GM12875 (cell line): ENCODE measurements around the gene CCDC70.

ENCODE experiments used
- H3K4me3 ChIP-seq: one replicate; pipeline ENCODE4 v1.5.1; 2011; ENCODE audit warnings: low read depth, low read length, control low read depth
- CTCF ChIP-seq: IDR thresholded peaks from 2 replicates; pipeline ENCODE4 v1.5.1; 2011; ENCODE audit warnings: low read depth, mild to moderate bottlenecking, control low read depth, inconsistent platforms, low read length, moderate library complexity, borderline replicate concordance; ENCODE audit not compliant: insufficient read depth

Gene CCDC70

GRCh38 chr13:51874651-51875050, 12.9 kb downstream of the CCDC70 start:
- TF ChIP-seq CTCF = no peak
- H3K4me3 ChIP-seq = no peak overlapping the region

GRCh38 chr13:51879133-51879532, 17.4 kb downstream of the CCDC70 start:
- TF ChIP-seq CTCF = no peak
- H3K4me3 ChIP-seq = no peak overlapping the region

- TF ChIP-seq CTCF = no peak
Measured at GRCh38 chr13:51881296-51881695, 19.5 kb downstream of the CCDC70 start.

GRCh38 chr13:51882570-51883225, 20.9 kb downstream of the CCDC70 start:
- TF ChIP-seq CTCF = no peak
- no peak overlapping the region for H3K4me3 ChIP-seq

More at GRCh38 chr13:51881296-51881695, 19.5 kb downstream of the CCDC70 start:
- H3K4me3 ChIP-seq = no peak overlapping the region

GRCh38 chr13:51883226-51883600, 21.4 kb downstream of the CCDC70 start:
- no peak for TF ChIP-seq CTCF
- no peak overlapping the region for H3K4me3 ChIP-seq

- no peak for TF ChIP-seq CTCF
- no peak overlapping the region for H3K4me3 ChIP-seq
Measured at GRCh38 chr13:51885651-51886050, 23.9 kb downstream of the CCDC70 start.

- no peak overlapping the region for H3K4me3 ChIP-seq
- TF ChIP-seq CTCF = no peak
Measured at GRCh38 chr13:51887468-51887867, 25.7 kb downstream of the CCDC70 start.
